Measurements from ENCODE around the gene TBXA2R.
"Not testable (repeated sequence)": the region's sequence is repeated elsewhere in the genome, so short reads cannot be mapped to it uniquely, and the experiment has no call there.

The TBXA2R gene

GRCh38 chr19:3572132-3572854, 34.4 kb downstream of the TBXA2R start:
- Histone ChIP-seq H3K79me2 (no peaks in the 10 kb centered on the region), H3K4me3 (ENCODE audit: low read depth, low read length) (peak overlapping the region; percentile 87), H3K27ac (peak overlapping the region; percentile 40), H3K9ac (peak overlapping the region; percentile 33), H3K4me2 (ENCODE audit: low read length) (peak overlapping the region; percentile 99), H3K36me3 (ENCODE audit: control insufficient read depth, insufficient read depth, low read length) (no peaks in the 10 kb centered on the region), H3K27me3 (ENCODE audit: control insufficient read depth, insufficient read depth, low read length) (no peaks in the 10 kb centered on the region), H3K9me3 (ENCODE audit: control insufficient read depth, low read length) (no peaks in the 10 kb centered on the region), H3K4me1 (peaks cover 5% of the 10 kb centered on the region), H2AFZ (peak overlapping the region; percentile 100)
- no peak for TF ChIP-seq CTCF (IDR thresholded peaks at IDR 0.05)

GRCh38 chr19:3570606-3571011, 36.1 kb downstream of the TBXA2R start:
- H3K36me3 ChIP-seq (ENCODE audit: control insufficient read depth, insufficient read depth, low read length) = no peaks in the 10 kb centered on the region
- H3K9ac ChIP-seq = no peak overlapping the region
- H3K4me1 ChIP-seq = peaks cover 5% of the 10 kb centered on the region
- no peak overlapping the region for H3K4me3 ChIP-seq (ENCODE audit: low read depth, low read length)
- no peaks in the 10 kb centered on the region for H3K79me2 ChIP-seq
- H2AFZ ChIP-seq = no peak overlapping the region
- no peaks in the 10 kb centered on the region for H3K9me3 ChIP-seq (ENCODE audit: control insufficient read depth, low read length)
- H3K4me2 ChIP-seq (ENCODE audit: low read length) = no peak overlapping the region
- TF ChIP-seq CTCF (IDR thresholded peaks at IDR 0.05) = no peak
- no peaks in the 10 kb centered on the region for H3K27me3 ChIP-seq (ENCODE audit: control insufficient read depth, insufficient read depth, low read length)
- H3K27ac ChIP-seq = no peak overlapping the region

GRCh38 chr19:3570042-3570441, 36.6 kb downstream of the TBXA2R start:
- not testable (repeated sequence) for H2AFZ ChIP-seq; H3K79me2 ChIP-seq; H3K27ac ChIP-seq; H3K4me3 ChIP-seq (ENCODE audit: low read depth, low read length); H3K9me3 ChIP-seq (ENCODE audit: control insufficient read depth, low read length); H3K9ac ChIP-seq; H3K36me3 ChIP-seq (ENCODE audit: control insufficient read depth, insufficient read depth, low read length); H3K27me3 ChIP-seq (ENCODE audit: control insufficient read depth, insufficient read depth, low read length); H3K4me2 ChIP-seq (ENCODE audit: low read length); H3K4me1 ChIP-seq

- no peaks in the 10 kb centered on the region for H3K79me2 ChIP-seq
- no peak overlapping the region for H3K27ac ChIP-seq
These were observed 41.5 kb downstream of the TBXA2R start for GRCh38 chr19:3565139-3565538.

More at GRCh38 chr19:3565139-3565538, 41.5 kb downstream of the TBXA2R start:
- Histone ChIP-seq H3K36me3 (ENCODE audit: control insufficient read depth, insufficient read depth, low read length) (no peaks in the 10 kb centered on the region), H3K9ac (no peak overlapping the region), H2AFZ (no peak overlapping the region), H3K4me2 (ENCODE audit: low read length) (no peak overlapping the region), H3K4me3 (ENCODE audit: low read depth, low read length) (no peak overlapping the region), H3K4me1 (no peaks in the 10 kb centered on the region), H3K9me3 (ENCODE audit: control insufficient read depth, low read length) (no peaks in the 10 kb centered on the region), H3K27me3 (ENCODE audit: control insufficient read depth, insufficient read depth, low read length) (no peaks in the 10 kb centered on the region)
- TF ChIP-seq CTCF (IDR thresholded peaks at IDR 0.05) = no peak

Data from parathyroid adenoma (tissue), 2 donors.